GM19324 (cell line): ENCODE measurements around the gene STK32C.
"Not testable (repeated sequence)": the region's sequence is repeated elsewhere in the genome, so short reads cannot be mapped to it uniquely, and the experiment has no call there.

ENCODE experiments used
- ATAC-seq: cut with Tn5 transposase; IDR thresholded peaks from one replicate; pipeline ENCODE4 v1.9.1; 2021; ENCODE audit warnings: mild to moderate bottlenecking, moderate library complexity; ENCODE audit not compliant: unreplicated experiment, low FRiP score

STK32C gene

DNA sequence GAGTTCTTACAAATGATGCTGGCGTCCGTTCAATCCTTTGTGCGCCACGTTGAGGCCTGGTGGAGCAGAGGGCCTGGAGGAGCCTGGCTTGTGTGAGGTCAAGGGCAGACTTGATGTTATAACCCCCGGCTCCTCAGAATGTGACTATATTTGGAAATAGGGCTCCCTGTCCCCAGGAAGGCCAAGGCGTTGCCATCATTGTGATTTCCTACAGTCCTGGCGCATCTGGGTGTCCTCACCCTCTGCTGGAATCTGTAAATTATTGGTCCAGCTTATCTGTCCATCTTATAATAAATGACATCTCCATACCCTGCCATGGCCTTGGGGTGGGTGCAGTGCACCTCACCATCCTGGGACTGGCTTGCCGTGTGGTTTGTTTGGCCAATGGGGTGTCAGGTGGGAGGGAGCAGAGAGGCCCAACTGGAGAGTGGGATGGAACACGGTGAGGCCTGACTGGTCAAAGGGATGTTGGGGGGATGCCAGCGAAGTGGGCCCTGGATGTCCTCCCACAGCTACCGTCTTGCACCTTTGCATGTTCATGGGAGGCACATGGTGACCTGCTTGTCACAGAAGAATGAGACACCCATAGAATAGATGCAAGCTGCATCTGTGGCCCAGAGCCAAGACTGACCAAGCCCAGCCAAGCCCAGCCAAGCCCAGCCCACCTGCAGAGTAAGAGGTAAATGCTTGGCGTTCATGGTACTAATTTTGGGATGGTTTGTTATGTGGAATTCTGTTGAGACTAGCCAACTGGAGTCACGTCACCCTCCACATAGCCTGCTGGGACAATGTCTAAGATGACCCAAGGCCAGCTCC is 13.1 kb upstream of the STK32C start:
- peak; percentile 12 for ATAC-seq

DNA sequence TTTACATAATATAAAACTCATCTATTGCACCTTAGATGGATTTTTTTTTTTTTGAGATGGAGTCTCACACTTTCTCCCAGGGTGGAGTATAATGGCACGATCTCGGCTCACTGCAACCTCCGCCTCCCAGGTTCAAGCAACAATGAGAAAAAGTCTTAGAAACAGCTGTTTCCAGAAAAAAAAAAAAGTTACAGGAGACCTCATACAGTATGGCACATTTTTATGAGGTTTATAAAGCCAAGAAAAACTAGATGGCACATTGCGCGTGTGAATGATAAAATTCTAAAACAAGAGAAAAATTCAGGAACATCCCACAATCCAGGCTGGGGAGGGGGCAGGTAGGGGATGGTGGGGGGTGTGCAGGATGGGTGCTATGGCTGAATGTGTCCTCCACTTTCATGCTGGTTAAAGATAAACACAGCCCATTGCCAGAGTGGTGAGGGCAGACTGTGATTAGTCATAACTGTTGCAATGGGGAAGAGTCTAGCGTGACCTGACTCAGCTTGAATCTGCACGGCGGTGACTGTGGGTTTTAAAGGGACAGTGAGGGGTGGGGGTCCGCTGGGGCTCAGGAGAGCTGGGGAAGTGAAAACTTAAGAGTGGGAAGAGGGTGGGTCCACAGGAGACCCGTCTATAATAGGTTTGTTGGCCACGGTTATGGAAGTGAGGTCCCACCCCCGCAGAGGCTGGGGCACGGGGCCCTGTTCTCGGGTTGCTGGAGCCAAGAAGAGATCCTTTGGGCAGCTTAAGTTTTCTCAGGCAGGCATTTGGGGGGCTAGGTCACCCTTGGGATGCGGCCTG is 12.3 kb upstream of the STK32C start:
- peak; percentile 92 for ATAC-seq

- not testable (repeated sequence) for ATAC-seq
Observed at GRCh38 chr10:132317477-132317876, 9.7 kb upstream of the STK32C start.

GRCh38 chr10:132316133-132316532 is 8.4 kb upstream of the STK32C start:
- ATAC-seq: no peak

GRCh38 chr10:132314881-132315280 is 7.1 kb upstream of the STK32C start:
- not testable (repeated sequence) for ATAC-seq

DNA sequence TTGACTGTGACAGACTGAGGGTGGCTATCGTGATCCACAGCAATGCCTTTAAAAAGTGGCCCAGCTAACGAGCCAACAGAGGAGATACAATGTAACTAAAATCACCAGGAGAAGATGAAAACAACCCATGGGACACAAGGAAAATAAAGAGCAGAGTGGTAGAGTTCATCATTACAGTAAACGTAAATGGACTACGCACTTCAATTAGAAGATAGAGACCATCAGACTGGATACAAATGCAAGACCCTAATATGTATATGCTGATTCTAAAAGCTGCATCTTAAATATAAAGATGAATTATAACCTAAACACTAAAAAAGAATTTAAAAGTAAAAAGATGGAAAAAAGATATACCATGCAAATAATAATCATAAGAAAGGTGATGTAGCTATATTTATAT is 6.6 kb upstream of the STK32C start:
- ATAC-seq: no peak

DNA sequence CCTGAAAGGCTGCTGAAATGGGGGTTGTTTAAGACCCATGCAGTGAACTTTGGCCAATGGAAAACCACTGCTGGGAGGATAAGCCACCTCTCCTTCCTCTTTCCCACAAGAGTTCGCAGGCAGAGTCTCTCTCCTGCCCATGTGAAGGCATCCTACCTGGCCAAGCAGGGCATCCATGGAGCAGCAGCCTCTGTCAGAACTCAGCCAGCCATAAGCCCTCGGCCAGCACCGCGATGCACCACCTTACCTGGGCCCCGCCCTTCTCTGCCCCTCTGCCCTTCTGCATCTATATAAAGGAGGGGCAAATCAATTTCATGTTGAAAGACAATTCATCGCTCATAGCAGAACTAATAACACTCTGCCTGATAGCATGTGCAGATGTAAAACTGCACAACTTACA is 6.1 kb upstream of the STK32C start:
- no peak for ATAC-seq

GRCh38 chr10:132313305-132313704 is 5.6 kb upstream of the STK32C start:
- ATAC-seq: no peak

DNA sequence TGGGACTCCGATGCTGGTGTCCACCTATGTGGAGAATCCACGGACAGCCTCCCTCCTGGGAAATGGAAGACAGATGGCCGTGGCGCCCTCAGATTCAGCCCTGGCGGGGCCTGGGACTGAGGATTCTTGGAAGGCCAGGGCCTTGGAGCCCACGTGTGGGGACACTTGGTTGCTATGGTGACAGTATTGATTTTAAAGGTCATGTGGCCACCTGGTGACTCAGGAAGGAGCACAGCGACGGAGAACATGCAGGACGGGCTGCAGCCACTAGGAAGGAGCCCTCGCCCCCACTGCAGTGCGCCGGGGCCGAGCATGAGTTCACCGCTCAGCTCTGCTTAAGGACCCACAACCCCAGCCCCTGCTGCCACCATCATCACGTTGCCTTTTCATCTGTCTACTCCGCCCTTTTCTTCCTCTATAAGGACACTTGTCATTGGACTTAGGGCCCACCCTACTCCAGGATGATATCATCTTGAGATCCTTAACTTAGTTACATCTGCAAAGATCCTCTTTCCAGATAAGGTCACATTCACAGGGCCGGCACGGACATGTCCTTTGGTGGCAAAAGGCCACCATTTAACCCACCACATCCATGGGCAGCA is 3.7 kb upstream of the STK32C start:
- ATAC-seq: no peak

GRCh38 chr10:132310701-132311337 is 3.1 kb upstream of the STK32C start:
- ATAC-seq: no peak

- no peak for ATAC-seq
Observed at GRCh38 chr10:132309879-132310591, 2.3 kb upstream of the STK32C start.

DNA sequence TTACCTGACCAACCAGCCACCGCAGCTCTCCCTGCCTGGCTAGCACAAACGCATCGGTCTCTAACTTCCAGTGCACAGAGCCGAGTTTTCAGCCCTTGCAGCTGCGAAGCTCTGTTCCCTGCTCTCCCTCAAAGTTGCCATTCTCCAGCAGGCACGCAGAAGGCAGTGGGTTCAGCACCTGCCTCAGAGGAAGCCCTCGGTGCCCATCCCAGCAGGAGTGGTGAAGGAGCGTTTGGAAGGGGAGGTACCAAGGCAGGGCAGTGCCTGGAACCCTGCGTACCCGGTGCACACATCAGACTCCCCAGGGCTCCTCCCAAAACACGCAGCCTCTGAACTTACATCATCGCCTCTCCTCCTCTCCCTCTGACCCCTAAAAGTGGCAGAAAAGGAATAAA is 1.7 kb upstream of the STK32C start:
- no peak for ATAC-seq

- no peak for ATAC-seq
Observed at GRCh38 chr10:132308587-132309470, 1.1 kb upstream of the STK32C start.

- ATAC-seq: no peak
Observed at GRCh38 chr10:132306864-132307751, 642 bp downstream of the STK32C start.

DNA sequence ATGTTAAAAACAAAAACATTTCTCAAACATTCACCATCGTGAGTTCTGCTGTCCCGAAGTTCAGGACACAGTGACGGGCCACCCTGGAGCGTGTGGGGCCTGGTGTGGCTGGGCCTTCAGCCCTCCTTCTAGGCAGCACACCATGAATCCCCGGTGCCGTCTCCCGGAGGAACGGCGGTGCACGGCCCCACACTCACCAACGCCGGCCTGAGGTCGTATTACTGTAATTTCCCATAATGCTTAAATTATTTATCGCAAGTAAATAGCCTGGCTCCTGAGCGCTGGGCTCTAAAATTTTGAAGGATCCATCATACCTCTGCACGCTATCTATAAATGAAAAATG is 1.4 kb downstream of the STK32C start:
- ATAC-seq: no peak

- no peak for ATAC-seq
Observed at GRCh38 chr10:132305654-132306342, 2.0 kb downstream of the STK32C start.

DNA sequence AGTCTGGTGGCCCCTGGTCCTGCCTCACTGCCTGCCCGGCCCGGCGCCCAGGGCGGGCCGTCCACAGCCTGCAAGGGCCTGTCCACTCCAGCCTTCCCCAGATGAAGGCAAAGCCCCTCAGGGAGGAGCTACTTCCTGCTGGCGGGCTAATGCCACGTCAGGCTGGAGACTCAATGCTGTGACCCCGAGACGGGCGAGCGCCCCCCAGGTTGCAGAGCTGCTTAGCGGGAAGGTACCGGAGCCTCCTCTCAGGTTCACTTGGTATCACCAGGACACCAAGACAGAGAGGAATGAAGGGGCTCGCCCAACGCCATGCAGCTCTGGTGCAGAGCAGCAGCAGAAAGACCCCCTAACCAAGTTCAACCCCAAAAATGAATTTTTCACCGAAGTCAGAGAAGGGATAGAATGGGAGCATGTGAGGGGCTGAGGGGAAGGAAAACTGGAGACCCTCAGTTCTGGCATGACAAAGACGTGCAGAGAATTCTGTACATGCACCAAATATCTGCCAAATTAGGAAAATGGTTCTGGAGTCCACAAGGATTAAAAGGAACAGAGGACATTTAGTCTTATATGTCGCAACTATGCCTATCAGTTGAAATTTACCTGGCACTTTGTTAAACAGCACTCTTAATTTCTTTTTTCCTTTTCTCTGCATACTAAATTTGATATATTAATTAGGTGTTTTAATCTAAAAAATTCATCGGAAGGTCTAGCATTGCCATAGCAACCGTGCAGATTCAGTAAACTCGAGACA is 2.8 kb downstream of the STK32C start:
- no peak for ATAC-seq
